Thyroid gland (tissue), 4 donors: ENCODE data around the gene RBM39. TPM values are rescaled to one million over a fixed set of nuclear protein-coding genes. Genes with fewer than 3 reads are reported as not detected.
"Not testable (repeated sequence)": the region's sequence is repeated elsewhere in the genome, so short reads cannot be mapped to it uniquely, and the experiment has no call there.

Experiments used
- DNase-seq, 2 donors: peaks; one replicate each; pipeline ENCODE4 v3.0.0-alpha.2; 2019
- H3K27ac ChIP-seq, 3 donors: fragments of 200-600 bp; sonication (generic); 1 replicate in 2 of 3; 2 replicates in 1 of 3; pipeline ENCODE4 v1.5.1; 2016 to 2019; ENCODE audit warnings: mild to moderate bottlenecking in 1 of 3, moderate library complexity in 1 of 3
- H3K27me3 ChIP-seq: fragments of 200-600 bp; sonication (generic); one replicate; pipeline ENCODE4 v1.5.1; 2019
- H3K36me3 ChIP-seq, 2 donors: fragments of 200-600 bp; sonication (generic); one replicate each; pipeline ENCODE4 v1.5.1; 2016 to 2019
- H3K4me1 ChIP-seq, 2 donors: fragments of 200-600 bp; sonication (generic); one replicate each; pipeline ENCODE4 v1.5.1; 2017 to 2019
- H3K4me3 ChIP-seq, 3 donors: fragments of 200-600 bp; sonication (generic); replicated peaks in 1 of 3; 1 replicate in 2 of 3; 2 replicates in 1 of 3; pipeline ENCODE4 v1.5.1; 2016; ENCODE audit warnings: mild to moderate bottlenecking in 1 of 3
- H3K9me3 ChIP-seq: fragments of 200-600 bp; sonication (generic); one replicate; pipeline ENCODE4 v1.5.1; 2017
- CTCF ChIP-seq, 6 experiments: fragments of 200-600 bp in 3 of 6; fragments of 450-650 bp in 3 of 6; sonication (generic) in 3 of 6; IDR thresholded peaks; one replicate each; pipeline ENCODE4 v1.5.1; 2016 to 2019; ENCODE audit warnings: antibody characterized with exemption in 6 of 6, mild to moderate bottlenecking in 2 of 6, inconsistent platforms in 1 of 6, moderate library complexity in 1 of 6
- POLR2A ChIP-seq, 2 donors: fragments of 450-650 bp; IDR thresholded peaks; one replicate each; pipeline ENCODE4 v1.6.1; 2017; ENCODE audit warnings: antibody characterized with exemption in 2 of 2, mild to moderate bottlenecking in 2 of 2, moderate library complexity in 1 of 2
- WGBS, 2 donors: methylation state at CpG; one replicate each; pipeline ENCODE4 v1.1.5; 2017; 5-methylcytosine and 5-hydroxymethylcytosine counted together
- intact Hi-C: fragments of 100-400 bp; cut with DNase I; formaldehyde crosslinking; loops from one replicate; pipeline ENCODE4 v1.15.1; 2023
- total RNA-seq, 4 donors: library from RNA; depleted of rRNA; stranded (reverse); fragments of >200 nt; gene quantifications; one replicate each; pipeline ENCODE4 v1.2.3, GENCODE V29; 2016

RBM39 gene
- total RNA-seq, 4 donors from 2014 or later = 315 to 475 (median 368) TPM

- intact Hi-C loops = loop anchor here (10.0 kb wide), 1 partner anchor 173 kb away; no protein-coding TSS in a partner anchor
- no peak for DNase-seq
- H3K4me1 ChIP-seq = peaks cover 0 to 8% of the 10 kb centered on the region in 2 donors
- H3K27ac ChIP-seq = no peak overlapping the region
- H3K4me3 ChIP-seq = no peak overlapping the region
- no peak for TF ChIP-seq POLR2A (IDR thresholded peaks at IDR 0.05)
- no peak for TF ChIP-seq CTCF (IDR thresholded peaks at IDR 0.05)
- H3K27me3 ChIP-seq = no peaks in the 10 kb centered on the region
- no peaks in the 10 kb centered on the region for H3K9me3 ChIP-seq
- H3K36me3 ChIP-seq = peaks cover 75 to 78% of the 10 kb centered on the region in 2 donors
- 82 to 85% methylated on average over 6 of the region's 6 CpGs for WGBS, 2 donors
These were observed 30.4 kb downstream of the RBM39 start for GRCh38 chr20:35711588-35712209.

GRCh38 chr20:35710884-35711587 lies 31.0 kb downstream of the RBM39 start:
- Histone ChIP-seq H3K27me3 (no peaks in the 10 kb centered on the region), H3K4me1 (peaks cover 0 to 8% of the 10 kb centered on the region in 2 donors), H3K27ac (no peak overlapping the region), H3K4me3 (no peak overlapping the region), H3K36me3 (peaks cover 75 to 78% of the 10 kb centered on the region in 2 donors), H3K9me3 (no peaks in the 10 kb centered on the region)
- WGBS, 2 donors = 80 to 82% methylated on average over 6 of the region's 6 CpGs
- TF ChIP-seq POLR2A (IDR thresholded peaks at IDR 0.05) (no peak), CTCF (IDR thresholded peaks at IDR 0.05) (no peak)
- DNase-seq = no peak
- intact Hi-C loops = loop anchor here (10.0 kb wide), 1 partner anchor 174 kb away; no protein-coding TSS in a partner anchor

GRCh38 chr20:35710039-35710438 lies 32.0 kb downstream of the RBM39 start:
- no peak for TF ChIP-seq POLR2A (IDR thresholded peaks at IDR 0.05)
- no peak for TF ChIP-seq CTCF (IDR thresholded peaks at IDR 0.05)
- no peaks in the 10 kb centered on the region for H3K27me3 ChIP-seq
- intact Hi-C loops = loop anchor here (10.0 kb wide), 1 partner anchor 175 kb away; no protein-coding TSS in a partner anchor

GRCh38 chr20:35709259-35709658 lies 32.8 kb downstream of the RBM39 start:
- TF ChIP-seq CTCF (IDR thresholded peaks at IDR 0.05) = no peak
- no peak for TF ChIP-seq POLR2A (IDR thresholded peaks at IDR 0.05)
- 86 to 88% methylated on average over 1 of the region's 1 CpG for WGBS, 2 donors
- Histone ChIP-seq H3K27me3 (no peaks in the 10 kb centered on the region), H3K4me1 (peaks cover 0 to 8% of the 10 kb centered on the region in 2 donors), H3K9me3 (no peaks in the 10 kb centered on the region), H3K36me3 (peaks cover 75 to 78% of the 10 kb centered on the region in 2 donors), H3K4me3 (no peak overlapping the region), H3K27ac (no peak overlapping the region)
- intact Hi-C loops = loop anchor here (10.0 kb wide), 1 partner anchor 244 kb away; no protein-coding TSS in a partner anchor
- no peak for DNase-seq

More at GRCh38 chr20:35710039-35710438, 32.0 kb downstream of the RBM39 start:
- no peak overlapping the region for H3K4me3 ChIP-seq
- no peak overlapping the region for H3K27ac ChIP-seq
- peaks cover 0 to 8% of the 10 kb centered on the region in 2 donors for H3K4me1 ChIP-seq
- DNase-seq = no peak
- H3K9me3 ChIP-seq = no peaks in the 10 kb centered on the region
- H3K36me3 ChIP-seq = peaks cover 75 to 78% of the 10 kb centered on the region in 2 donors

- intact Hi-C loops = loop anchor here (10.0 kb wide), 1 partner anchor 244 kb away; no protein-coding TSS in a partner anchor
- no peak overlapping the region for H3K27ac ChIP-seq
- H3K9me3 ChIP-seq = no peaks in the 10 kb centered on the region
- DNase-seq = no peak
- peaks cover 75 to 78% of the 10 kb centered on the region in 2 donors for H3K36me3 ChIP-seq
- 61 to 68% methylated on average over 1 of the region's 1 CpG for WGBS, 2 donors
- H3K4me3 ChIP-seq = no peak overlapping the region
- TF ChIP-seq CTCF (IDR thresholded peaks at IDR 0.05) (no peak), POLR2A (IDR thresholded peaks at IDR 0.05) (no peak)
- H3K4me1 ChIP-seq = peaks cover 0 to 8% of the 10 kb centered on the region in 2 donors
- no peaks in the 10 kb centered on the region for H3K27me3 ChIP-seq
These were observed 33.6 kb downstream of the RBM39 start for GRCh38 chr20:35708502-35708901.

- not testable (repeated sequence) for H3K27me3 ChIP-seq, H3K4me1 ChIP-seq, H3K9me3 ChIP-seq, H3K4me3 ChIP-seq, DNase-seq, H3K27ac ChIP-seq
- H3K36me3 ChIP-seq = peaks cover 71 to 78% of the 10 kb centered on the region in 2 donors
- WGBS, 2 donors = 93 to 96% methylated on average over 17 of the region's 17 CpGs
- intact Hi-C loops = loop anchor here (10.0 kb wide), 1 partner anchor 242 kb away; no protein-coding TSS in a partner anchor
These were observed 35.2 kb downstream of the RBM39 start for GRCh38 chr20:35706591-35707529.
